Jurkat, Clone E6-1 (cell line): ENCODE results near the gene HEATR1. TPM values are rescaled to one million over a fixed set of nuclear protein-coding genes. Genes with fewer than 3 reads are reported as not detected.
"Not testable (repeated sequence)": the region's sequence is repeated elsewhere in the genome, so short reads cannot be mapped to it uniquely, and the experiment has no call there.

Source experiments
- DNase-seq: peaks from one replicate; pipeline ENCODE4 v3.0.0-alpha.2; 2011; ENCODE audit warnings: low read depth, low spot score
- H3K4me3 ChIP-seq: 2 replicates; pipeline ENCODE4 v1.5.1; 2011; ENCODE audit warnings: mild to moderate bottlenecking, low read length, control low read depth, moderate library complexity
- polyA plus RNA-seq: library from polyadenylated mRNA; unstranded; fragments of >200 nt; gene quantifications from one replicate; pipeline ENCODE4 v1.2.1, GENCODE V29; 2012; ENCODE audit warnings: missing spikeins; ENCODE audit not compliant: insufficient read length, insufficient read depth

HEATR1 gene
- polyA plus RNA-seq = 26.0 TPM

GRCh38 chr1:236603991-236604904, at the start of gene HEATR1:
HEATR1 (minus strand) TSS chr1:236604516; CDS start chr1:236604095, 421 bp downstream.
- DNase-seq = peak; percentile 91

DNA sequence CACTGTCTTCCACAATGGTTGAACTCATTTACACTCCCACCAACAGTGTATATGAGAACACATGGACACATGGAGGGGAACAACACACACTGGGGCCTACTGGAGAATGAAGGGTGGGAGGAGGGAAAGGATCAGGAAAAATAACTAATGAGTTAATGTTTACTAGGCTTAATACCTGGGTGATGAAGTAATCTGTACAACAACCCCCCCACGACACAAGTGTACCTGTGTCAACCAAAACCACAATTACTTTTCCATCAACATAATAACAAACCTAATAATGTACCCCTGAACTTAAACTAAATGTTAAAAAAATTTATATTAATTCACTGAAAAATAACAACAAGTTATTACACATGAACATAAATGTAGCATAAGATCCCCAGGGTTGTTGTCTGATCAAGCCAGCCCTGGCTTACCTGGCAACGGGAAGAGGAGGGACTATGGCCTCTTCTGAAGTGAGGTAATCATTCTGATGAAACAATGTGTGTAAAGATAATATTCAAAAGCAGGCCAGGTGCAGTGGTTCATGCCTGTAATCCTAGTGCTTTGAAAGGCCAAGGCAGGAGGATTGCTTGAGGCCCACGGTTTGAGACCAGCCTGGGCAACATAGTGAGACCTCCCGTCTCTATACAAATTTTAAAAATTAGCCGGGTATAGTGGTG, 40.8 kb upstream of the HEATR1 start:
- H3K4me3 ChIP-seq = no peak overlapping the region
- no peak for DNase-seq

More at GRCh38 chr1:236603991-236604904, at the start of gene HEATR1:
- peak within 1 kb of the TSS; percentile 95 for H3K4me3 ChIP-seq

DNA sequence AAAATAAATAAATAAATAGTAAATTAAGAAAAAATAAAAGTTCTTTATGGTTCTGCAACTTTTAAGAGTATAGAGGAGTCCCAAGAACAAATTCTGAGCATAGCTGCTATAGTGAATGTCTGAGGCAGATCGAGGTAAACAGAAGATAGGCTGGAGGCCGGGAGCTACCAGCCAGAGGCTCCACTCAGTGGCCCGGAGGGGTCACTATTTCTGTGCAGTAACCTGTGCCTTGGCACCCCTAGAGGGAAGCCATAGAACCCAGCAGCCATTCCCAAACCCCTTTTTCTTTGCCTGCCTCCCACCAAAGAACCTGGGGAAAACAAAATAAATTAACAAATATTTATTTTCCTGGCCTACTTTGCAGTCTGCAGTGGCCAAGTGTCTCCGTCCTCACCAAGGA, 38.4 kb upstream of the HEATR1 start:
- no peak for DNase-seq
- H3K4me3 ChIP-seq = no peak overlapping the region

GRCh38 chr1:236639686-236640085, 35.4 kb upstream of the HEATR1 start:
- no peak for DNase-seq
- no peak overlapping the region for H3K4me3 ChIP-seq

GRCh38 chr1:236638945-236639344, 34.6 kb upstream of the HEATR1 start:
- H3K4me3 ChIP-seq = no peak overlapping the region

GRCh38 chr1:236636017-236636416, 31.7 kb upstream of the HEATR1 start:
- DNase-seq = no peak
- no peak overlapping the region for H3K4me3 ChIP-seq

More at GRCh38 chr1:236638945-236639344, 34.6 kb upstream of the HEATR1 start:
- no peak for DNase-seq

- DNase-seq = no peak
- no peak overlapping the region for H3K4me3 ChIP-seq
Measured at GRCh38 chr1:236627727-236628408, 23.6 kb upstream of the HEATR1 start.

- no peak for DNase-seq
- no peak overlapping the region for H3K4me3 ChIP-seq
Measured at GRCh38 chr1:236623371-236624166, 19.3 kb upstream of the HEATR1 start.

- DNase-seq = no peak
- H3K4me3 ChIP-seq = no peak overlapping the region
Measured at GRCh38 chr1:236622407-236622806, 18.1 kb upstream of the HEATR1 start.

GRCh38 chr1:236619398-236619797, 15.1 kb upstream of the HEATR1 start:
- no peak for DNase-seq
- H3K4me3 ChIP-seq = no peak overlapping the region

- no peak overlapping the region for H3K4me3 ChIP-seq
- DNase-seq = no peak
Measured at GRCh38 chr1:236618507-236618906, 14.2 kb upstream of the HEATR1 start.

GRCh38 chr1:236615399-236616148, 11.3 kb upstream of the HEATR1 start:
- no peak overlapping the region for H3K4me3 ChIP-seq
- no peak for DNase-seq

DNA sequence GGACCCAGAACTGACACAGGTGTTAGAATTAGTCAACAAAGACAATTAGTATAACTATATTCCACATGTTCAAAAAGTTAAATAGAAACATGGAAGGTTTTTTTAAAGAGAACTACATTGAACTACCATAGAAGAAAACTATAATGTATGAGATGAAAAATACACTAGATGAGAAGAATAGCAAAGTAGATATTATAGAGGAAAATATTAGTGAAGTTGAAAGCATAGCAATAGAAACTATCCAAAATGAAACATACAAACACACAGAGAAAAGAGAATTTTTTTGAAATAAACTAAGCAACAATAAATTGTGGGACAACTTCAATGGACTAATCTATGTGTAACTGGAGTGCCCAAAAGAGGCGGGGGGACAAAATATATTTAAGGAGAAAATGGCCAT, 8.0 kb upstream of the HEATR1 start:
- no peak overlapping the region for H3K4me3 ChIP-seq
- no peak for DNase-seq

GRCh38 chr1:236608930-236609726, 4.8 kb upstream of the HEATR1 start:
- H3K4me3 ChIP-seq = no peak overlapping the region
- DNase-seq = peak; percentile 22

GRCh38 chr1:236607597-236607996, 3.3 kb upstream of the HEATR1 start:
- not testable (repeated sequence) for H3K4me3 ChIP-seq, DNase-seq

DNA sequence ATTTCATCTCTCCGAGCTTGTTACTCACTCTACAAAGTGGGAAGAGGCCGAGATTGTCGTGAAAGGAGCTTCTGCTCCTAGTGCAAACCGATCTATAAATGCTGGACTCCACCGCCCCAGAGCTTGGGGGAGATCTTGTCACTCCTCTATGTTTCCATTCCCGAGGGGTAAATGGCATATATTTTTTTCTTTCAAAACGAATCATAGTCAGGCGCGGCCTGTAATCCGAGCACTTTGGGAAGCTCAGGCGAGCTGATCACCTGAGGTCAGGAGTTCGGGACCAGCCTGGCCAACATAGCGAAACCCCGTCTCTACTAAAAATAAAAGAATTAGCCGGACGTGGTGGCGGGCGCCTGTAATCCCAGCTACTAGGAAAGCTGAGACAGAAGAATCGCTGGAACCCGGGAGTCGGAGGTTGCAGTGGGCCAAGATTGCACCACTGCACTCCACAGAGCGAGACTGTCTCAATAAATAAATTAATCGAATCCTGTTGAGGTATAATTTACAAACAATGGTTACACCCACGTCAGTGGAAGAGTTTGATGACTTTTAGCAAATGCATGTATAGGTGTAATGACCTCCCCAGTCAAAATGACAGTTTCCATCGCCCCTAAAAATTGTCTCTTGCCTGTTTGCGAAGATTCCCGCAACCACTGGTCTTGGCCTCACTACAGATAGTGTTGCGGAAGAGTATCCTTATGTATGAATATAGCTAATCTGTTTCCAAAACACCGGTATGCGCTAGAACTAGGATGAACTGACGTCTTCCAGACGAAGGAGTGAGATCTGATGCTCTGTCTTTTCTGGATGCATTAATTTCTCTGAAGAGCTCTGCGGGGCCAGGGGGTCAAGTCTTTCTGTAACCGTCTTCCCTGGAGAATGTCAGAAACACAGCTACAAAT, 840 bp upstream of the HEATR1 start:
- DNase-seq = no peak
- peak overlapping the region; percentile 95 for H3K4me3 ChIP-seq
